SU-DHL-6 (cell line): ENCODE measurements around the gene TMEM100.
"Not testable (repeated sequence)": the region's sequence is repeated elsewhere in the genome, so short reads cannot be mapped to it uniquely, and the experiment has no call there.

Source experiments
- H2AFZ ChIP-seq: fragments of 200-600 bp; sonication (generic); 2 replicates; pipeline ENCODE4 v1.6.1; 2014; ENCODE audit warnings: low read depth, mild to moderate bottlenecking, moderate library complexity, mixed read lengths, antibody characterized with exemption, low read length; ENCODE audit not compliant: severe bottlenecking
- H3F3A ChIP-seq: fragments of 200-600 bp; shearing (Covaris generic); 2 replicates; pipeline ENCODE4 v1.6.0; 2016; ENCODE audit warnings: antibody characterized with exemption, mild to moderate bottlenecking; ENCODE audit not compliant: insufficient read depth
- H3K27ac ChIP-seq: fragments of 200-600 bp; sonication (generic); 2 replicates; pipeline ENCODE4 v1.5.1; 2016; ENCODE audit warnings: low read depth, mild to moderate bottlenecking, low read length, moderate library complexity, mixed read lengths
- H3K27me3 ChIP-seq: fragments of 200-600 bp; sonication (generic), shearing (Covaris generic); 2 replicates; pipeline ENCODE4 v1.6.0; 2014; ENCODE audit warnings: mild to moderate bottlenecking, low read length
- H3K36me3 ChIP-seq: fragments of 200-600 bp; sonication (generic); 2 replicates; pipeline ENCODE4 v1.6.1; 2014; ENCODE audit warnings: mild to moderate bottlenecking, low read length, mixed read lengths
- H3K4me2 ChIP-seq: fragments of 300-600, 200-600 bp; shearing (Covaris generic), sonication (generic); 2 replicates; pipeline ENCODE4 v1.6.0; 2014; ENCODE audit warnings: low read length, low read depth, mild to moderate bottlenecking; ENCODE audit not compliant: poor library complexity, severe bottlenecking
- H3K4me3 ChIP-seq: fragments of 200-600 bp; sonication (generic); 2 replicates; pipeline ENCODE4 v1.5.1; 2014; ENCODE audit warnings: antibody characterized with exemption, low read length, mild to moderate bottlenecking, mixed read lengths; ENCODE audit not compliant: insufficient read depth, poor library complexity, severe bottlenecking
- H3K79me2 ChIP-seq: fragments of 200-600 bp; sonication (generic); 2 replicates; pipeline ENCODE4 v1.6.1; 2014; ENCODE audit warnings: mild to moderate bottlenecking, low read length, moderate library complexity; ENCODE audit not compliant: insufficient read depth
- H3K9ac ChIP-seq: fragments of 200-600 bp; sonication (generic); 2 replicates; pipeline ENCODE4 v1.7.0; 2014; ENCODE audit warnings: mild to moderate bottlenecking, low read length
- H3K9me2 ChIP-seq: fragments of 200-600 bp; sonication (generic); replicated peaks from 2 replicates; pipeline ENCODE4 v1.6.1; 2014; ENCODE audit warnings: low read length; ENCODE audit not compliant: insufficient read depth
- H3K9me3 ChIP-seq: fragments of 200-600 bp; sonication (generic); 2 replicates; pipeline ENCODE4 v1.6.1; 2014; ENCODE audit warnings: low read length, mixed read lengths; ENCODE audit not compliant: insufficient read depth
- H4K20me1 ChIP-seq: fragments of 200-600 bp; sonication (generic); 2 replicates; pipeline ENCODE4 v1.6.1; 2014; ENCODE audit warnings: low read depth, mild to moderate bottlenecking, antibody characterized with exemption, low read length, moderate library complexity, mixed read lengths
- EZH2phosphoT487 ChIP-seq: fragments of 200-600 bp; sonication (generic), shearing (Covaris generic); conservative IDR thresholded peaks from 2 replicates; pipeline ENCODE4 v1.6.1; 2018; ENCODE audit warnings: mild to moderate bottlenecking, antibody characterized with exemption, low read length, moderate library complexity, mixed read lengths
- TF ChIP-seq, protein P1 (sequence below): fragments of 200-600 bp; sonication (generic); IDR thresholded peaks from one replicate; pipeline ENCODE4 v1.5.1; 2017; ENCODE audit warnings: antibody characterized with exemption, mild to moderate bottlenecking, low read length, moderate library complexity; ENCODE audit not compliant: insufficient read depth, poor library complexity, severe bottlenecking

TMEM100 gene

DNA sequence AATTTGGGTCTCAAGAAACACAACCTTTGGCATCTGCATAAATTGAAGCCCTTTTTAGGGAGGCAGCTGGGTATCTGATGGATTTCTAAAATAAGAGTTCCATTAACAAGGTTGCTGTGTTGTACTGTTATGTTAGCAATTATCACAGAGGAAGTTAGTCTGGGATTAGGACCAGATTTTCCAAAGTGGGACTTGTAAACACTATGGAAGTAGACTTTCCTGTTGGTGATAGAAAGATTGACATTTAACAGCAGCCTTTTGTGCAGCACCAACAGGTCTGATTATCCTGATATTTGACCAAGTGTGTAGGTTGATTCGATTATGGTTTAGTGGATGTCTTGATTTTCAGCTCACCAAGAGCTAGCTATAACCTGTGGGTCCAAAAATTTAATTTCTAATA is 46.4 kb downstream of the TMEM100 start:
- H3K79me2 ChIP-seq = no peaks in the 10 kb centered on the region
- TF ChIP-seq EZH2phosphoT487 = no peak
- TF ChIP-seq, protein P1, sequence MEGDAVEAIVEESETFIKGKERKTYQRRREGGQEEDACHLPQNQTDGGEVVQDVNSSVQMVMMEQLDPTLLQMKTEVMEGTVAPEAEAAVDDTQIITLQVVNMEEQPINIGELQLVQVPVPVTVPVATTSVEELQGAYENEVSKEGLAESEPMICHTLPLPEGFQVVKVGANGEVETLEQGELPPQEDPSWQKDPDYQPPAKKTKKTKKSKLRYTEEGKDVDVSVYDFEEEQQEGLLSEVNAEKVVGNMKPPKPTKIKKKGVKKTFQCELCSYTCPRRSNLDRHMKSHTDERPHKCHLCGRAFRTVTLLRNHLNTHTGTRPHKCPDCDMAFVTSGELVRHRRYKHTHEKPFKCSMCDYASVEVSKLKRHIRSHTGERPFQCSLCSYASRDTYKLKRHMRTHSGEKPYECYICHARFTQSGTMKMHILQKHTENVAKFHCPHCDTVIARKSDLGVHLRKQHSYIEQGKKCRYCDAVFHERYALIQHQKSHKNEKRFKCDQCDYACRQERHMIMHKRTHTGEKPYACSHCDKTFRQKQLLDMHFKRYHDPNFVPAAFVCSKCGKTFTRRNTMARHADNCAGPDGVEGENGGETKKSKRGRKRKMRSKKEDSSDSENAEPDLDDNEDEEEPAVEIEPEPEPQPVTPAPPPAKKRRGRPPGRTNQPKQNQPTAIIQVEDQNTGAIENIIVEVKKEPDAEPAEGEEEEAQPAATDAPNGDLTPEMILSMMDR = no peak

DNA sequence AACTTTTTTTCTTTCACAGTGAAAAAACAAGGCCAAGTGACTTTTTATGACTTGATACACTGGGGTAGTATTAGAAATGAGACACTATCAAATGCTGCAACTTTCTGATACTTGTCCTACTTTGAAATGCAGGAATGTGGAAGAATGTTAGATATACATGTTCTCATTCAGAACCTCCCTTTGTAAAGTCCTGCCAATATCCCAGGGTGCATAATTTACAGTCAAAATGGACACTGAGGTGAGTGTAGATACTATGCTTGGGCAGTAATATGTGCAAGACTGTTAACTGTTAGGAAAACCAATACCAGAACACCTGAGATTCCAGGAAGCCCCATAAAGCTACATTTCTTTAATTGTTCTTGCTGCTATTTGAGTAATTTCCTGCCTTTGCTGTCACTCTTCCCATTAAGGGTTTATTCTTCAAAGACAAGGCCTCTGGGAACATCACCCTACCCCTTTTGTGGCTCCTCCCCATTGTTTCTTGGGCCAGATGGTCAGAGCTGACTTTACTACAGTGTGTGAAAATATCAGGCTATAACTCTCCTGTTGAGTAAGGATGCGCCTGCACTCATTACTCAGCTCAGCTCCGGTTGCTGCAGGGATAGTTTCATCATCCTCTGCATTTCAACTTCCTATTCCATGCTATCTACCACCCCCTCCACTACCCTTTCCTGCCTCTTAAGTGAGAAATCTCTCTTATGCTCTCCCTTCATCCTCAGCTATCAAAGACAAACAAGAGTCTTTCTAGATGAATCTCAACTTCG is 48.7 kb downstream of the TMEM100 start:
- no peaks in the 10 kb centered on the region for H4K20me1 ChIP-seq
- H3K9me3 ChIP-seq = no peaks in the 10 kb centered on the region
- H3K27ac ChIP-seq = no peak overlapping the region
- H3K4me2 ChIP-seq = no peak overlapping the region
- no peaks in the 10 kb centered on the region for H3K36me3 ChIP-seq
- H3K27me3 ChIP-seq = no peaks in the 10 kb centered on the region
- H3F3A ChIP-seq = no peaks in the 10 kb centered on the region
- no peak overlapping the region for H2AFZ ChIP-seq
- no peak overlapping the region for H3K9ac ChIP-seq
- no peaks in the 10 kb centered on the region for H3K79me2 ChIP-seq
- no peak overlapping the region for H3K4me3 ChIP-seq
- no peaks in the 10 kb centered on the region for H3K9me2 ChIP-seq
- TF ChIP-seq EZH2phosphoT487 = no peak
- TF ChIP-seq, protein P1 = no peak

More for the DNA sequence above, 46.4 kb downstream of the TMEM100 start:
- Histone ChIP-seq H3K27me3 (no peaks in the 10 kb centered on the region), H3K27ac (no peak overlapping the region), H3K4me2 (no peak overlapping the region), H3K36me3 (no peaks in the 10 kb centered on the region), H3K4me3 (no peak overlapping the region), H3K9ac (no peak overlapping the region), H2AFZ (no peak overlapping the region), H3K9me2 (no peaks in the 10 kb centered on the region), H4K20me1 (no peaks in the 10 kb centered on the region), H3F3A (no peaks in the 10 kb centered on the region), H3K9me3 (no peaks in the 10 kb centered on the region)

DNA sequence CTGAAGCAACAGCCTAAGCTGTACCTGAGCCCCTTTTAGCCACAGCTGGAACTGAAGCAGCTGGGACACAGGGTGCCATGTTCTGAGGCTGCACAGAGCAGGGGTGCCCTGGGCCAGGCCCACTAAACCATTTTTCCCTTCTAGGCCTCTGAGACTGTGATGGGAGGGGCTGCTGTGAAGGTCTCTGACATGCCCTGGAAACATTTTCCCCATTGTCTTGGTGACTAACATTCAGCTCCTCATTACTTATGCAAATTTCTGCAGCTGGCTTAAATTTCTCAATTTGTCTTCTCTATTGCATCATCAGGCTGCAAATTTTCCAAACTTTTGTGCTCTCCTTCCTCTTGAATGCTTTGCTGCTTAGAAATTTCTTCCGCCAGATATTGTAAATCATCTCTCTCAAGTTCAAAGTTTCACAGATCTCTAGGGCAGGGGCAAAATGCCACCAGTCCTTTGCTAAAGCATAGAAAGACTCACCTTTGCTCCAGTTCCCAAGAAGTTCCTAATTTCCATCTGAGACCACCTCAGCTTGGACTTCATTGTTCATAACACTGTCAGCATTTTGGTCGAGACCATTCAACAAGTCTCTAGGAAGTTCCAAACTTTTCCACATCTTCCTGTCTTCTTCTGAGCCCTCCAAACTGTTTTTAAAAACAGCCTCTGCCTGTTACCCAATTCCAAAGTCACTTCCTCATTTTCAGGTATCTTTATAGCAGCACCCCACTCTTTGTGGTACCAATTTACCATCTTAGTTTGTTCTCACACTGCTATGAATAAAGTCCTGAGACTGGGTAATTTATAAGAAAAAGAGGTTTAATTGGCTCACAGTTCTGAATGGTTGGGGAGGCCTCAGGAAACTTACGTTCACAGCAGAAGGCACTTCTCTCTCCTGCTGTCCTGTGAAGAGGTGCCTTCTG is 49.8 kb downstream of the TMEM100 start:
- Histone ChIP-seq H3K27ac (no peak overlapping the region), H3K27me3 (no peaks in the 10 kb centered on the region), H2AFZ (no peak overlapping the region), H3K9me2 (no peaks in the 10 kb centered on the region), H3F3A (no peaks in the 10 kb centered on the region), H3K4me3 (no peak overlapping the region), H3K4me2 (no peak overlapping the region), H3K79me2 (no peaks in the 10 kb centered on the region), H4K20me1 (no peaks in the 10 kb centered on the region), H3K9me3 (no peaks in the 10 kb centered on the region), H3K9ac (no peak overlapping the region), H3K36me3 (no peaks in the 10 kb centered on the region)
- TF ChIP-seq, protein P1 = no peak
- no peak for TF ChIP-seq EZH2phosphoT487

DNA sequence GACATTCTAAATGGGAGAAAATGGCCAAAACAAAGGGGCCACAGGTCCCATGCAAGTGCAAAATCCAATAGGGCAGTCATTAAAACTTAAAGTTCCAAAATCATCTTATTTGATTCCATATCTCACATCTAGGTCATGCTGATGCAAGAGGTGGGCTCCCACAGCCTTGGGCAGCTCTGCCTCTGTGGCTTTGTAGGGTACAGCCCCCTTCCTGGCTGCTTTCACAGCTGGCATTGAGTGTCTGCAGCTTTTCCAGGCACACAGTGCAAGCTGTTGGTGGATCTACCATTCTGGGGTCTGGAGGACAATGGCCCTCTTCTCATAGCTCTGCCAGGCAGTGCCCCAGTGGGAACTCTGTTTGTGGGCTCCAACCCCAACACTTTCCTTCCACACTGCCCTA is 50.7 kb downstream of the TMEM100 start:
- H3K4me3 ChIP-seq, H3K4me2 ChIP-seq, H3K9me2 ChIP-seq, H3K79me2 ChIP-seq, H3K27me3 ChIP-seq, H3K27ac ChIP-seq, H3K36me3 ChIP-seq, H3K9me3 ChIP-seq, H2AFZ ChIP-seq, H4K20me1 ChIP-seq, H3K9ac ChIP-seq, H3F3A ChIP-seq: not testable (repeated sequence)
